ENCODE results near the gene SLC5A1.

Gene SLC5A1

GRCh38 chr22:32119568-32120235, 76.6 kb downstream of the SLC5A1 start:
- Histone ChIP-seq H3K4me2 (ENCODE audit: low read depth, low read length) (no peak overlapping the region), H3K4me1 (ENCODE audit: low read length) (no peaks in the 10 kb centered on the region), H3K79me2 (ENCODE audit: low read length) (no peaks in the 10 kb centered on the region), H3F3A (ENCODE audit: insufficient read depth, low read length) (no peaks in the 10 kb centered on the region), H3K9ac (ENCODE audit: low read length) (no peak overlapping the region), H3K27me3 (replicated peaks; ENCODE audit: insufficient read depth, low read length) (no peaks in the 10 kb centered on the region), H4K20me1 (ENCODE audit: insufficient read depth, low read length) (no peaks in the 10 kb centered on the region), H3K36me3 (replicated peaks; ENCODE audit: insufficient read depth, low read length) (no peaks in the 10 kb centered on the region; the same call in 1 of the 2 replicates), H3K27ac (ENCODE audit: low read length) (no peak overlapping the region), H3K4me3 (ENCODE audit: low read length) (no peak overlapping the region), H2AFZ (ENCODE audit: low read length) (no peak overlapping the region), H3K9me2 (replicated peaks; ENCODE audit: insufficient read depth, low read length) (no peaks in the 10 kb centered on the region), H3K9me3 (replicated peaks; ENCODE audit: insufficient read depth, low read length) (no peaks in the 10 kb centered on the region)
- DNase-seq = no peak
- TF ChIP-seq EZH2phosphoT487 (IDR thresholded peaks at IDR 0.05; ENCODE audit: low read length) = no peak
- no peak for TF ChIP-seq CTCF (IDR thresholded peaks at IDR 0.05; ENCODE audit: low read length)
- TF ChIP-seq EZH2 (optimal IDR thresholded peaks at IDR 0.05; ENCODE audit: low read depth, low read length) = no peak

- no peak for TF ChIP-seq EZH2phosphoT487 (IDR thresholded peaks at IDR 0.05; ENCODE audit: low read length)
- TF ChIP-seq EZH2 (optimal IDR thresholded peaks at IDR 0.05; ENCODE audit: low read depth, low read length) = no peak
- no peak for TF ChIP-seq CTCF (IDR thresholded peaks at IDR 0.05; ENCODE audit: low read length)
- Histone ChIP-seq H3K79me2 (ENCODE audit: low read length) (no peaks in the 10 kb centered on the region), H3K27me3 (replicated peaks; ENCODE audit: insufficient read depth, low read length) (no peaks in the 10 kb centered on the region), H3F3A (ENCODE audit: insufficient read depth, low read length) (no peaks in the 10 kb centered on the region), H3K4me1 (ENCODE audit: low read length) (no peaks in the 10 kb centered on the region), H3K9ac (ENCODE audit: low read length) (no peak overlapping the region), H3K36me3 (replicated peaks; ENCODE audit: insufficient read depth, low read length) (no peaks in the 10 kb centered on the region; the same call in 1 of the 2 replicates), H3K4me3 (ENCODE audit: low read length) (no peak overlapping the region), H3K4me2 (ENCODE audit: low read depth, low read length) (no peak overlapping the region), H3K9me2 (replicated peaks; ENCODE audit: insufficient read depth, low read length) (no peaks in the 10 kb centered on the region), H2AFZ (ENCODE audit: low read length) (no peak overlapping the region), H4K20me1 (ENCODE audit: insufficient read depth, low read length) (no peaks in the 10 kb centered on the region), H3K9me3 (replicated peaks; ENCODE audit: insufficient read depth, low read length) (no peaks in the 10 kb centered on the region), H3K27ac (ENCODE audit: low read length) (no peak overlapping the region)
- DNase-seq = no peak
Observed at GRCh38 chr22:32120603-32121002, 77.5 kb downstream of the SLC5A1 start.

GRCh38 chr22:32122899-32123298, 79.8 kb downstream of the SLC5A1 start:
- Histone ChIP-seq H3K9me2 (replicated peaks; ENCODE audit: insufficient read depth, low read length) (no peaks in the 10 kb centered on the region), H2AFZ (ENCODE audit: low read length) (no peak overlapping the region), H3K27ac (ENCODE audit: low read length) (no peak overlapping the region), H3K4me2 (ENCODE audit: low read depth, low read length) (no peak overlapping the region), H3K4me3 (ENCODE audit: low read length) (no peak overlapping the region), H3K79me2 (ENCODE audit: low read length) (no peaks in the 10 kb centered on the region), H4K20me1 (ENCODE audit: insufficient read depth, low read length) (no peaks in the 10 kb centered on the region), H3K9me3 (replicated peaks; ENCODE audit: insufficient read depth, low read length) (no peaks in the 10 kb centered on the region), H3K9ac (ENCODE audit: low read length) (no peak overlapping the region), H3K27me3 (replicated peaks; ENCODE audit: insufficient read depth, low read length) (no peaks in the 10 kb centered on the region), H3K36me3 (replicated peaks; ENCODE audit: insufficient read depth, low read length) (no peaks in the 10 kb centered on the region; the same call in 1 of the 2 replicates), H3F3A (ENCODE audit: insufficient read depth, low read length) (no peaks in the 10 kb centered on the region), H3K4me1 (ENCODE audit: low read length) (no peaks in the 10 kb centered on the region)
- TF ChIP-seq EZH2 (optimal IDR thresholded peaks at IDR 0.05; ENCODE audit: low read depth, low read length) (no peak), EZH2phosphoT487 (IDR thresholded peaks at IDR 0.05; ENCODE audit: low read length) (no peak), CTCF (IDR thresholded peaks at IDR 0.05; ENCODE audit: low read length) (no peak)
- no peak for DNase-seq

All from MM.1S (cell line).